Transverse colon (tissue), 4 donors: ENCODE data around the gene FRYL. TPM values are rescaled to one million over a fixed set of nuclear protein-coding genes. Genes with fewer than 3 reads are reported as not detected.

Experiments used
- DNase-seq: peaks from one replicate; pipeline ENCODE4 v3.0.0-alpha.2; 2019
- H3K27ac ChIP-seq, 4 donors: fragments of 200-600 bp; sonication (generic); 2 replicates each; pipeline ENCODE4 v1.5.1; 2016 to 2018; ENCODE audit warnings: inconsistent platforms in 4 of 4
- H3K27me3 ChIP-seq: fragments of 200-600 bp; sonication (generic); 2 replicates; pipeline ENCODE4 v1.5.1; 2017; ENCODE audit warnings: inconsistent platforms
- H3K36me3 ChIP-seq, 4 donors: fragments of 200-600 bp; sonication (generic); 2 replicates each; pipeline ENCODE4 v1.5.1; 2017 to 2019; ENCODE audit warnings: inconsistent platforms in 4 of 4
- H3K4me1 ChIP-seq, 4 donors: fragments of 200-600 bp; sonication (generic); 2 replicates each; pipeline ENCODE4 v1.5.1; 2017 to 2020; ENCODE audit warnings: inconsistent platforms in 4 of 4
- H3K4me3 ChIP-seq, 4 donors: fragments of 200-600 bp; sonication (generic); 1 replicate in 1 of 4; 2 replicates in 3 of 4; pipeline versions ENCODE4 v1.5.1 to v1.6.1; 2017 to 2019; ENCODE audit warnings: inconsistent platforms in 4 of 4
- H3K9me3 ChIP-seq, 2 donors: fragments of 200-600 bp; sonication (generic); 2 replicates each; pipeline ENCODE4 v1.5.1; 2017 to 2019; ENCODE audit warnings: inconsistent platforms in 2 of 2
- EP300 ChIP-seq: sonication (generic); formaldehyde crosslinking; IDR thresholded peaks from one replicate; pipeline ENCODE4 v1.6.1; 2017; ENCODE audit warnings: antibody characterized with exemption, low read depth
- POLR2A ChIP-seq: fragments of 450-650 bp; IDR thresholded peaks from one replicate; pipeline ENCODE4 v1.6.1; 2016; ENCODE audit warnings: antibody characterized with exemption, mild to moderate bottlenecking, moderate library complexity
- POLR2AphosphoS5 ChIP-seq, 3 donors: sonication (generic); formaldehyde crosslinking; IDR thresholded peaks; one replicate each; pipeline ENCODE4 v1.6.1; 2016; ENCODE audit warnings: antibody characterized with exemption in 3 of 3
- WGBS, 2 donors: methylation state at CpG; one replicate each; pipeline ENCODE4 v1.1.5; 2018; ENCODE audit warnings: low coverage in 1 of 2; 5-methylcytosine and 5-hydroxymethylcytosine counted together
- in situ Hi-C, 4 donors: fragments of 200-750 bp; cut with MboI; loops; one replicate each; pipeline versions ENCODE4 v1.15.0 to v1.15.1; 2017; ENCODE audit warnings: low sequenced_read_pairs in 3 of 4, low pct_ligation_motif_present in 1 of 4, low pct_unique_long_range_greater_than_20kb in 1 of 4
- intact Hi-C: fragments of 100-400 bp; cut with DNase I; formaldehyde crosslinking; loops from one replicate; pipeline ENCODE4 v1.15.1; 2023; ENCODE audit warnings: low total_unique reads
- total RNA-seq, 4 donors: library from RNA; depleted of rRNA; stranded (reverse); fragments of >200 nt; gene quantifications; one replicate each; pipeline ENCODE4 v1.1.0, GENCODE V29; 2016
- TF ChIP-seq, protein P1 (sequence below), 5 experiments: fragments of 200-600 bp in 3 of 5; fragments of 450-650 bp in 2 of 5; sonication (generic) in 3 of 5; IDR thresholded peaks; 1 replicate in 2 of 5; 2 replicates in 3 of 5; pipeline ENCODE4 v1.5.1; 2016 to 2017; ENCODE audit warnings: antibody characterized with exemption in 5 of 5, inconsistent platforms in 3 of 5, mild to moderate bottlenecking in 2 of 5, moderate library complexity in 1 of 5

The FRYL gene
- total RNA-seq, 4 donors from 2014 or later: 477 to 645 (median 545) TPM

DNA sequence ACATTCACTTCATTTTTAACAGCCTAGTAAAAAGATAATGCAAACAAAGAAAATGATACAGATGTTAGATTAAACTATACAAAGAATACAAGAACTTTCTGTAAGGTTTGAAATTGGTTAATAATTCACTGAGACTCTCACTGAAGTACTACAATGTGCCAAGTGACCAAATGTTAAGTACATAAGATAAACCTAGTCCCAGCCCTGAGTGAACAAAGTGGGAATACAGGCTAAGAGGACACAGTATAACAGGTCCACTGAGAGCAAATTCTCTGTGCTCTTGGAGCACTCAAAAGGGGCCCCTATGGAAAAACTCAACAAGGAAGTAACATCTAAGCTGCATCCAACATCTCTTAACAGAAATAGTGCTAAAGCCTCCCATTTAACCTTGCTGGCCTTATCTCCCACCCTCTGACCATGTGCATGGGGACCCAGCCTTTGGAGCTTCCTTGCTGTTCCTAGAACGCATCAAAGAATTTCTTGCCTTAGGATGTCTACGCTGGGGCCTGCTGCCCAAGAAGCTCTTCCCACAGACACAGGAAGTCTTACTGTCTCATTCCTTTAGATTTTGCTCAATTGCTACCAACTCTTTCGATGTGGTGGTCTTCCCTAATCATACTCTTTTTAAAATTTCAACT is 176.6 kb downstream of the FRYL start:
- peak overlapping the region in 1 of 4 donors; percentile 19 for H3K4me3 ChIP-seq
- peaks cover 0 to 4% (median 1%) of the 10 kb centered on the region in 4 donors for H3K36me3 ChIP-seq
- peaks cover 7 to 62% (median 30%) of the 10 kb centered on the region in 4 donors for H3K4me1 ChIP-seq
- in situ Hi-C loops: loop anchor here in 1 of 4 donors (10.0 kb wide), 1 partner anchor 61 kb away; no protein-coding TSS in a partner anchor
- H3K9me3 ChIP-seq: no peaks in the 10 kb centered on the region
- TF ChIP-seq, protein P1, sequence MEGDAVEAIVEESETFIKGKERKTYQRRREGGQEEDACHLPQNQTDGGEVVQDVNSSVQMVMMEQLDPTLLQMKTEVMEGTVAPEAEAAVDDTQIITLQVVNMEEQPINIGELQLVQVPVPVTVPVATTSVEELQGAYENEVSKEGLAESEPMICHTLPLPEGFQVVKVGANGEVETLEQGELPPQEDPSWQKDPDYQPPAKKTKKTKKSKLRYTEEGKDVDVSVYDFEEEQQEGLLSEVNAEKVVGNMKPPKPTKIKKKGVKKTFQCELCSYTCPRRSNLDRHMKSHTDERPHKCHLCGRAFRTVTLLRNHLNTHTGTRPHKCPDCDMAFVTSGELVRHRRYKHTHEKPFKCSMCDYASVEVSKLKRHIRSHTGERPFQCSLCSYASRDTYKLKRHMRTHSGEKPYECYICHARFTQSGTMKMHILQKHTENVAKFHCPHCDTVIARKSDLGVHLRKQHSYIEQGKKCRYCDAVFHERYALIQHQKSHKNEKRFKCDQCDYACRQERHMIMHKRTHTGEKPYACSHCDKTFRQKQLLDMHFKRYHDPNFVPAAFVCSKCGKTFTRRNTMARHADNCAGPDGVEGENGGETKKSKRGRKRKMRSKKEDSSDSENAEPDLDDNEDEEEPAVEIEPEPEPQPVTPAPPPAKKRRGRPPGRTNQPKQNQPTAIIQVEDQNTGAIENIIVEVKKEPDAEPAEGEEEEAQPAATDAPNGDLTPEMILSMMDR (IDR thresholded peaks at IDR 0.05): no peak
- TF ChIP-seq POLR2AphosphoS5 (IDR thresholded peaks at IDR 0.05) (no peak), POLR2A (no peak), EP300 (no peak)
- H3K27me3 ChIP-seq: no peaks in the 10 kb centered on the region
- intact Hi-C loops: no loop called here
- 44 to 63% methylated on average over 3 of the region's 3 CpGs for WGBS, 2 donors
- peak overlapping the region; percentile 72 to 86 (median 79) for H3K27ac ChIP-seq
- no peak for DNase-seq

DNA sequence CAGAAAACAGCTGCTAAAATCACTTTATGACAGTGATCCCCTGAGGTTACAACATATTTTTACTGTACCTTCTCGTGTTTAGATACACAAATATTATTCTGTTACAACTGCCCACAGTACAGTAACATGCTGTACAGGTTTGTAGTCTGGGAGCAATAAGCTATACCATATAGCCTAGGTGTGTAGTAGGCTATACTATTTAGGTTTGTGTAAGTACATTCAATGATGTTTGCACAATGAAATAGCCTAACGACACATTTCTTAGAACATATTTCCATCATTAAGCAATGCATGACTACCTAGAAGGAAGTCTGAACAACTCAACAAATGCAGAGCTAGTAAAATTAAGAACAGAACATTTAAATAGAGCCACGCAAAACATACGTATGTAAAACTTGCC is 177.3 kb downstream of the FRYL start:
- peaks cover 0 to 8% (median 0%) of the 10 kb centered on the region in 4 donors for H3K36me3 ChIP-seq
- no peaks in the 10 kb centered on the region for H3K9me3 ChIP-seq
- intact Hi-C loops (no loop called here), in situ Hi-C loops (loop anchor here in 1 of 4 donors (10.0 kb wide), 1 partner anchor 62 kb away; no protein-coding TSS in a partner anchor)
- no peak for DNase-seq
- H3K4me3 ChIP-seq: no peak overlapping the region
- H3K27ac ChIP-seq: peak overlapping the region; percentile 72 to 86 (median 79)
- TF ChIP-seq POLR2A: no peak
- peak in 2 of 3 donors; percentile 43 to 64 for TF ChIP-seq POLR2AphosphoS5 (IDR thresholded peaks at IDR 0.05)
- peaks cover 7 to 62% (median 30%) of the 10 kb centered on the region in 4 donors for H3K4me1 ChIP-seq
- 50 to 73% methylated on average over 4 of the region's 4 CpGs for WGBS, 2 donors
- H3K27me3 ChIP-seq: no peaks in the 10 kb centered on the region

DNA sequence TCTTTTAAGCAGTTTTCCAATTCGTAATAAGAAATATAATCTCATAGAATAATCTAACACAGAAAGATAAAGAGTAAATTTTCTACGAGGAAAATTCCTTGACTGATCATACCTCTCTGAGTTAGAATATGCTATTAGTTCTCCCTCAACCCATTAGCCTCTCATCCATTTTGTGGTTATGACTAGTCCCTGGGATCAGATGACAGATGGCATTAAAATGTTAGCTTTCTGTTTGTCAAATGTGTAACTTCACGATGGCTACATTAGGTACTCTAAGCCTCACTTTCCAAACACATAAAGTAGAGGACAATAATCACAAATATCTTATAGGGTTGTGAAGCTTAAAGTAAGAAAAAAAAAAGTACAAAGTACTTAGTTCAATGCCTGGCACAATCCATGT is 177.9 kb downstream of the FRYL start:
- intact Hi-C loops: no loop called here
- 47 to 58% methylated on average over 3 of the region's 3 CpGs for WGBS, 2 donors
- Histone ChIP-seq H3K27me3 (no peaks in the 10 kb centered on the region), H3K36me3 (peaks cover 0 to 8% (median under 1%) of the 10 kb centered on the region in 4 donors), H3K4me3 (no peak overlapping the region), H3K9me3 (no peaks in the 10 kb centered on the region), H3K4me1 (peaks cover 7 to 57% (median 30%) of the 10 kb centered on the region in 4 donors), H3K27ac (peak overlapping the region; percentile 52 to 86 (median 67))
- no peak for TF ChIP-seq POLR2A
- TF ChIP-seq EP300: no peak
- TF ChIP-seq, protein P1 (IDR thresholded peaks at IDR 0.05): no peak
- no peak for TF ChIP-seq POLR2AphosphoS5 (IDR thresholded peaks at IDR 0.05)
- DNase-seq: no peak
- in situ Hi-C loops: loop anchor here in 1 of 4 donors (10.0 kb wide), 1 partner anchor 63 kb away; no protein-coding TSS in a partner anchor

DNA sequence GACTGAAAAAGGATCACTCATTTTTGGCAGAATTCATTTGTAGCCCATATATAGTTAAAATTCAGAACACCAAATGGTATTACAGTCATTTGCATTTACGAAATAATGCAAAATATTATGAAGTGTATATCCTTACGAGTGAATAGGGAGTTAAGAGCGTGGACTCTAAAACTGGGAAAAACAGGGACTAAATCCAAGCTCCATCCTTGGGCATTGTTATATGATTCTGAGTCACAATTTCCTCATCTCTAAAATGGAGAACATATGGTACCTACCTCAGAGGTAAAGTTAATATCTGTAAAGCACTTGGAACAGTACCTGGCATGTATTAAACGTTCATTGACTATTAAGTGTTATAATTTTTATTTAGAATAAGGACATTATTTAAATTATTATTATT is 183.7 kb downstream of the FRYL start:
- TF ChIP-seq, protein P1 (IDR thresholded peaks at IDR 0.05): no peak
- TF ChIP-seq EP300: no peak
- TF ChIP-seq POLR2A: no peak
- peak in 1 of 3 donors; percentile 13 for TF ChIP-seq POLR2AphosphoS5 (IDR thresholded peaks at IDR 0.05)
- no peak overlapping the region for H3K4me3 ChIP-seq
- no peaks in the 10 kb centered on the region for H3K9me3 ChIP-seq
- H3K27me3 ChIP-seq: no peaks in the 10 kb centered on the region
- H3K27ac ChIP-seq: no peak overlapping the region
- H3K4me1 ChIP-seq: peaks cover 0 to 29% (median 10%) of the 10 kb centered on the region in 4 donors
- intact Hi-C loops: no loop called here
- in situ Hi-C loops: loop anchor here in 2 of 4 donors (25.0 kb wide), 2 partner anchors 91 to 366 kb away; no protein-coding TSS in a partner anchor
- 90 to 91% methylated on average over 4 of the region's 4 CpGs for WGBS, 2 donors
- no peak for DNase-seq
- peaks cover 0 to 34% (median 11%) of the 10 kb centered on the region in 4 donors for H3K36me3 ChIP-seq
